Thoracic aorta (tissue), 2 donors: ENCODE data around the gene CLK1. TPM values are rescaled to one million over a fixed set of nuclear protein-coding genes. Genes with fewer than 3 reads are reported as not detected.

Experiments used
- ATAC-seq: fragments of 150-250 bp; one replicate; pipeline ENCODE4 v1.8.0; 2017; ENCODE audit warnings: low read depth; ENCODE audit not compliant: insufficient number of reproducible peaks, low FRiP score
- DNase-seq: peaks from one replicate; pipeline ENCODE4 v3.0.0-alpha.2; 2020; ENCODE audit warnings: low spot score
- H3K27ac ChIP-seq, 2 donors: fragments of 200-600 bp; sonication (generic); 1 replicate in 1 of 2; 2 replicates in 1 of 2; pipeline ENCODE4 v1.5.1; 2016; ENCODE audit warnings: mild to moderate bottlenecking in 2 of 2, moderate library complexity in 2 of 2
- H3K27me3 ChIP-seq: fragments of 200-600 bp; sonication (generic); replicated peaks from 2 replicates; pipeline ENCODE4 v1.6.0; 2016; ENCODE audit warnings: mild to moderate bottlenecking; ENCODE audit not compliant: insufficient read depth
- H3K36me3 ChIP-seq: fragments of 200-600 bp; sonication (generic); one replicate; pipeline ENCODE4 v1.5.1; 2016
- H3K4me1 ChIP-seq, 2 donors: fragments of 200-600 bp; sonication (generic); 1 replicate in 1 of 2; 2 replicates in 1 of 2; pipeline versions ENCODE4 v1.5.1 to v1.6.0; 2016; ENCODE audit warnings: low read depth in 2 of 2, mild to moderate bottlenecking in 1 of 2; ENCODE audit not compliant: control insufficient read depth in 1 of 2
- H3K4me3 ChIP-seq: fragments of 200-600 bp; sonication (generic); 2 replicates; pipeline ENCODE4 v1.5.1; 2016; ENCODE audit warnings: mild to moderate bottlenecking
- H3K9me3 ChIP-seq: fragments of 200-600 bp; sonication (generic); 2 replicates; pipeline ENCODE4 v1.5.1; 2016
- total RNA-seq, 2 donors: library from RNA; depleted of rRNA; stranded (reverse); fragments of >200 nt; gene quantifications; one replicate each; pipeline versions ENCODE4 v1.1.0 to v1.2.3, GENCODE V29; 2016
- TF ChIP-seq, protein P1 (sequence below): fragments of 200-600 bp; sonication (generic); IDR thresholded peaks from one replicate; pipeline ENCODE4 v1.5.1; 2019; ENCODE audit warnings: antibody characterized with exemption

CLK1 gene
- total RNA-seq, 2 donors from 2014 or later: 99.5 to 194 TPM

DNA sequence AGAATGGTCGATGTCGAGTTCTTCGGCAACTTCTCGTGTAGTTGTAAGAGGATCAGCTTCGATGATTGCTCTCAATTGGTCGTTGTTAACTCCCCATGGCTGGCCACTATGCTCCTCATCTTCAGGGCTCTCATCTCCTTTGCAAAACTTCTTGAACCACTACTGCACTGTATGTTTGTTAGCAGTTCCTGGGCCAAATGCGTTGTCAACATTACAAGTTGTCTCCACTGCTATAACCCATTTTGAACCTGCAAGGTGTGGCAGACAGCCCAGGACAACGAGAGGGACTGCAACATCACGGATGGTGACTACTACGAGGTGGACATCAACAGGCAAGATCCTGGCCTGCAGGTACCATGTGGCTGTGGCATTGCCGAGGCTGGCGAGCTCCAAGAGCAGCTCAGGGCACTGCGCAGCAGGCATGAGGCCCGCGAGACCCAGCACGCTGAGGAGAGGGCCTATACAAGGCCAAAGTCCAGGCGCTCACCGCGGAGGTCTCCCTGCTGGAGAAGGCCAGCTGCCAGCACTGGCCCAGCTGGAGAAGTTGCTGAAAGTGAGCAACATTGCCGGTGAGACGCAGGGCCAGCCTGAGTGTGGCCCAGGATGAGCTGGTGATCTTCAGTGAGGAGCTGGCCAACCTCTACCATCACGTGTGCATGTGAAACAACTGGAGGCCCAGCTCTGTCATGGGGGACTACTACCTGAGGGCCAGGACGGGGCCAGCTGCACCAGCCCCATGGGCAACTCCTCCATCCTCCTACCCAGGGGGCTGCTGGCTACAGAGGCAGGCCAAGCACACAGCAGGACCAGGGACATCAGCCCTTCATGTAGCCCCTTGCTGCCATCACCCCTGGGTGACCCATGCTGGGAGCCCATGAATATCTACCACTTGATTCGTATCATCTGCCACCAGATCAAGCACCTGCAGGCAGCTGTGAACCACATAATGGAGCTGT is 20.2 kb downstream of the CLK1 start:
- no peaks in the 10 kb centered on the region for H3K36me3 ChIP-seq
- DNase-seq: no peak
- no peaks in the 10 kb centered on the region for H3K27me3 ChIP-seq
- no peak overlapping the region for H3K4me3 ChIP-seq
- no peak overlapping the region for H3K27ac ChIP-seq
- no peaks in the 10 kb centered on the region for H3K4me1 ChIP-seq
- no peak for ATAC-seq
- TF ChIP-seq, protein P1, sequence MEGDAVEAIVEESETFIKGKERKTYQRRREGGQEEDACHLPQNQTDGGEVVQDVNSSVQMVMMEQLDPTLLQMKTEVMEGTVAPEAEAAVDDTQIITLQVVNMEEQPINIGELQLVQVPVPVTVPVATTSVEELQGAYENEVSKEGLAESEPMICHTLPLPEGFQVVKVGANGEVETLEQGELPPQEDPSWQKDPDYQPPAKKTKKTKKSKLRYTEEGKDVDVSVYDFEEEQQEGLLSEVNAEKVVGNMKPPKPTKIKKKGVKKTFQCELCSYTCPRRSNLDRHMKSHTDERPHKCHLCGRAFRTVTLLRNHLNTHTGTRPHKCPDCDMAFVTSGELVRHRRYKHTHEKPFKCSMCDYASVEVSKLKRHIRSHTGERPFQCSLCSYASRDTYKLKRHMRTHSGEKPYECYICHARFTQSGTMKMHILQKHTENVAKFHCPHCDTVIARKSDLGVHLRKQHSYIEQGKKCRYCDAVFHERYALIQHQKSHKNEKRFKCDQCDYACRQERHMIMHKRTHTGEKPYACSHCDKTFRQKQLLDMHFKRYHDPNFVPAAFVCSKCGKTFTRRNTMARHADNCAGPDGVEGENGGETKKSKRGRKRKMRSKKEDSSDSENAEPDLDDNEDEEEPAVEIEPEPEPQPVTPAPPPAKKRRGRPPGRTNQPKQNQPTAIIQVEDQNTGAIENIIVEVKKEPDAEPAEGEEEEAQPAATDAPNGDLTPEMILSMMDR: no peak
- H3K9me3 ChIP-seq: no peaks in the 10 kb centered on the region

DNA sequence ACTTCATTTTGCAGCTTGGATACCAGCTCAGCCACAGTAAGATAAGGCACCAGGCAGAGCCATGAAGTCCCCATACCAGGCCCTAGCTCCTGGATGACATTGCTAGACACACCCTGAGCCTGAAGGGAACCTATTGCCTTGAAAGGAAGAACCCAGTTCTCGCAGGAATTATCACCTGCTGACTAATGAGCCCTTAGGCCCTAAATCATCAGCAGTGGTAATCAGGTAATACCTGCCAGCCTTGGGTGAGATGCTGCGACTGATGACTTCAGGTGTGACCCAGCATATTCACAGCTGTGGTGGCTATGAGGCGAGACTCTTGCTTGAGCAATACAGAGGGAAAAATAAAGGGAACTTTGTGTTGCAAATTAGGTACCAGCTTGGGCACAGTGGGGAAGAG is 24.9 kb downstream of the CLK1 start:
- H3K27ac ChIP-seq: no peak overlapping the region
- TF ChIP-seq, protein P1: no peak
- H3K36me3 ChIP-seq: no peaks in the 10 kb centered on the region
- H3K9me3 ChIP-seq: peaks cover 7% of the 10 kb centered on the region
- H3K4me1 ChIP-seq: no peaks in the 10 kb centered on the region
- DNase-seq (no peak), ATAC-seq (no peak)
- H3K4me3 ChIP-seq: no peak overlapping the region
- H3K27me3 ChIP-seq: no peaks in the 10 kb centered on the region

DNA sequence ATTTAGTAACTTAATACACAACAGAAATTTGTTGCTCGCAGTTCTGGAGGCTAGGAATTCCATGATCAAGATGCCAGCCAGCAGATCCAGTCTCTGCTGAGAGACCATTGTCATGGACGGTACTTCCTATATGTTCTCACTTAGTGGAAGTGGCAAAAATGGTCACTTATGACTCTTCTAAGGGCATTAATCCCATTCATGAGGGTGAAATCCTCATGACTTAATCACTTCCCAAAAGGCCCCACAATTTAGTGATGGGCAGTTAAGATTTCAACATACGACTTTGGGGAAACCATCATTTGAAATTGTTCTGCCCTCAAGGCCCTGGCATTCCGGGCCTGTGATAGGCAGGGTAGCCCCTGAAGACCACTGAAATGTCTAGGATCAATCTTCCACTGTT is 29.8 kb downstream of the CLK1 start:
- no peak for ATAC-seq
- TF ChIP-seq, protein P1: no peak
- no peak for DNase-seq

DNA sequence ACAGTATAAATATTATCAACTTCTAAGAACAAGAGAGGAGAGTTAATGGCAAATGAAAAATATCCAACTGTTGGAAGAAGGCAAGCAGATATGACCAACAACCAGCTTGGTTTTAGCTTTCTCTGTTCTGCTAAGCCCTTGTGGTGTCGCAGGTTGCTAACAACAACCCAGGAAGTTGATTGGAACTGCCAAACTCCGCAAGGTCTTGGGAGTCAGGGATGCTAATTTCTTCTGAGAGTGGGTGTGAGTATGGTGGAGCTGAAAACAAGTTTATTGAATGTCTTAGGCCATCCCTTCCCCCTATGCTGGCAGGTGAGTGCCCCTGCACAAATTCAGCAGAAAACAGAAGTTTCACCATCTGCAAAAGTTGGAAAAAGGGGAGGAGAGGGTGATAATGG is 35.2 kb downstream of the CLK1 start:
- H3K4me3 ChIP-seq: no peak overlapping the region
- H3K4me1 ChIP-seq: peaks cover 0 to 13% of the 10 kb centered on the region in 2 donors
- no peak for ATAC-seq
- no peak for DNase-seq
- H3K36me3 ChIP-seq: no peaks in the 10 kb centered on the region
- no peaks in the 10 kb centered on the region for H3K27me3 ChIP-seq
- TF ChIP-seq, protein P1: no peak
- no peaks in the 10 kb centered on the region for H3K9me3 ChIP-seq
- no peak overlapping the region for H3K27ac ChIP-seq

More for the DNA sequence above, 29.8 kb downstream of the CLK1 start:
- H3K27me3 ChIP-seq: no peaks in the 10 kb centered on the region
- peaks cover 7% of the 10 kb centered on the region for H3K9me3 ChIP-seq
- no peaks in the 10 kb centered on the region for H3K4me1 ChIP-seq
- no peaks in the 10 kb centered on the region for H3K36me3 ChIP-seq
- H3K4me3 ChIP-seq: no peak overlapping the region
- H3K27ac ChIP-seq: no peak overlapping the region

DNA sequence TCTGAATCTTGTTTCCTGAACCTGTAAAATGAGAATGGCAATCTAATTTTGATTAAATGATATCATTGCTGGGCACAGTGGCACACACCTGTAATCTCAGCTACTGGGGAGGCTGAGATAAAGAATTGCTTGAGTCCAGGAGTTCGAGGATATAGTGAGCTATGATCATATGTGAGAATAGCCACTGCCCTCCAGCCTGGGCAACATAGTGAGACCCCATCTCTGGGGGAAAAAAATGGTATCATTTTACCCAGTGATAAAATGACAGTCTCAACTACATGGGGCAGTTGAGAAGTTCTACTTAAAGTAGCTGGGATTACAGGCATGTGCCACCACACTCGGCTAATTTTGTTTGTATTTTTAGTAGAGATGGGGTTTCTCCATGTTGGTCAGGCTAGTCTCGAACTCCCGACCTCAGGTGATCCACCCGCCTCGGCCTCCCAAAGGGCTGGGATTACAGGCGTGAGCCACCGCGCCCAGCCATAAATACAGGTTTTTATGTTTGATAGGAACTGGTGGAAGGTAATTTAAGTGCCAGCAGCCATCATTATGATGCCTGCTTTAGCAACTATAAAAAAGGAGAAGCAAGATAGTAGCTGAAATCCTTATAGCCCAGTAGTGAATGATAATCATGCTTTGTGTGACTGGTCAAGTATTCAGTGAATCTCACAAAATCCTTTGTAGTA is 35.7 kb downstream of the CLK1 start:
- Histone ChIP-seq H3K9me3 (no peaks in the 10 kb centered on the region), H3K36me3 (no peaks in the 10 kb centered on the region), H3K27me3 (no peaks in the 10 kb centered on the region), H3K4me3 (no peak overlapping the region), H3K4me1 (peaks cover 0 to 13% of the 10 kb centered on the region in 2 donors), H3K27ac (no peak overlapping the region)
- DNase-seq (no peak), ATAC-seq (no peak)
- TF ChIP-seq, protein P1: no peak
